GM12878 (cell line): ENCODE data around the gene MEIOB. TPM values are rescaled to one million over a fixed set of nuclear protein-coding genes. Genes with fewer than 3 reads are reported as not detected.

Source experiments
- ATAC-seq: fragments of 200-7000 bp; cut with Tn5 transposase; 3 replicates; pipeline ENCODE4 v1.9.1; 2020; ENCODE audit warnings: mild to moderate bottlenecking, moderate library complexity
- BruUV-seq: library from RNA; stranded (reverse); fragments of 400-500 nt; replicated peaks from 2 replicates; lab custom pipeline; 2021; lab: Mats Ljungman, UMichigan
- CTCF ChIA-PET: fragments of 300-600 bp; sonication (Branson Sonifier 250); formaldehyde crosslinking; extraction: SDS; loops from one replicate; lab custom pipeline; 2021; ENCODE audit warnings: inconsistent platforms; lab: Yijun Ruan, JAX
- POLR2A ChIA-PET: fragments of 350-600 bp; formaldehyde crosslinking; extraction: SDS; loops from one replicate; lab custom pipeline; 2021; ENCODE audit warnings: inconsistent platforms; lab: Charles Lee
- RAD21 ChIA-PET: fragments of 300-600 bp; sonication (Branson Sonifier 250); formaldehyde crosslinking; loops from one replicate; lab custom pipeline; 2023; ENCODE audit warnings: antibody characterized with exemption; ENCODE audit not compliant: unreplicated experiment; lab: Charles Lee
- SMC1A ChIA-PET: fragments of 300-600 bp; sonication (Branson Sonifier 250); formaldehyde crosslinking; loops from one replicate; lab custom pipeline; 2023; ENCODE audit not compliant: unreplicated experiment, uncharacterized antibody; lab: Charles Lee
- DNase-seq: peaks from one replicate; pipeline ENCODE4 v3.0.0-alpha.2; 2011; ENCODE audit warnings: low read depth, low spot score
- FAIRE-seq: peaks from 3 replicates; lab custom pipeline; 2011; peaks lifted over from hg19 to GRCh38; lab: Jason Lieb, UNC
- H2AFZ ChIP-seq: 2 replicates; pipeline ENCODE4 v1.6.0; 2011; ENCODE audit warnings: low read depth, low read length, control low read depth; ENCODE audit not compliant: control insufficient read depth
- H3K27ac ChIP-seq: 2 replicates; pipeline ENCODE4 v1.5.1; 2011; ENCODE audit warnings: control low read depth; ENCODE audit not compliant: control insufficient read depth, insufficient read depth
- H3K27me3 ChIP-seq, 2 experiments: replicated peaks in 1 of 2; 2 replicates each; pipeline versions ENCODE4 v1.6.0 to v1.6.1; 2011; ENCODE audit warnings: low read length in 1 of 2; ENCODE audit not compliant: control insufficient read depth in 2 of 2, insufficient read depth in 2 of 2
- H3K36me3 ChIP-seq, 2 experiments: 2 replicates each; pipeline ENCODE4 v1.5.1; 2011; ENCODE audit warnings: low read length in 1 of 2; ENCODE audit not compliant: control insufficient read depth in 2 of 2, insufficient read depth in 2 of 2
- H3K4me1 ChIP-seq: 2 replicates; pipeline ENCODE4 v1.6.1; 2011; ENCODE audit warnings: mild to moderate bottlenecking, low read length, moderate library complexity, mixed read lengths; ENCODE audit not compliant: control insufficient read depth, insufficient read depth
- H3K4me2 ChIP-seq: 2 replicates; pipeline ENCODE4 v1.6.0; 2011; ENCODE audit warnings: control low read depth; ENCODE audit not compliant: control insufficient read depth, insufficient read depth
- H3K4me3 ChIP-seq: fragments of 200-600 bp; sonication (generic); 2 replicates; pipeline ENCODE4 v1.5.1; 2016
- H3K79me2 ChIP-seq: 2 replicates; pipeline ENCODE4 v1.6.0; 2011; ENCODE audit warnings: low read length; ENCODE audit not compliant: control insufficient read depth, insufficient read depth
- H3K9ac ChIP-seq: 2 replicates; pipeline ENCODE4 v1.8.0; 2011; ENCODE audit warnings: low read length, control low read depth, mixed read lengths; ENCODE audit not compliant: control insufficient read depth, insufficient read depth
- H3K9me3 ChIP-seq: replicated peaks from 3 replicates; pipeline ENCODE4 v1.5.1; 2011; ENCODE audit warnings: mild to moderate bottlenecking, low read length; ENCODE audit not compliant: control insufficient read depth, insufficient read depth
- H4K20me1 ChIP-seq: 2 replicates; pipeline ENCODE4 v1.6.0; 2011; ENCODE audit not compliant: control insufficient read depth, insufficient read depth
- BCL11A ChIP-seq: IDR thresholded peaks from 2 replicates; pipeline ENCODE4 v1.6.1; 2011; ENCODE audit warnings: low read depth, low read length
- BHLHE40 ChIP-seq, 2 experiments: fragments of 450-650 bp in 1 of 2; IDR thresholded peaks; 2 replicates each; pipeline ENCODE4 v1.6.1; 2011 to 2017; ENCODE audit warnings: low read depth in 2 of 2, borderline replicate concordance in 1 of 2, improper control_type of control experiment in 1 of 2, low read length in 1 of 2, mild to moderate bottlenecking in 1 of 2
- CBX3 ChIP-seq: fragments of 200-600 bp; sonication (generic); IDR thresholded peaks from 2 replicates; pipeline ENCODE4 v1.6.1; 2016; ENCODE audit warnings: low read depth, borderline replicate concordance
- CEBPB ChIP-seq, 2 experiments: fragments of 150-350 bp in 1 of 2; IDR thresholded peaks; 2 replicates each; pipeline ENCODE4 v1.6.1; 2012 to 2014; ENCODE audit warnings: low read depth in 2 of 2, low read length in 2 of 2, borderline replicate concordance in 1 of 2, inconsistent platforms in 1 of 2
- GATAD2B ChIP-seq: fragments of 450-650 bp; conservative IDR thresholded peaks from 2 replicates; pipeline ENCODE4 v1.6.1; 2017; ENCODE audit warnings: low read depth, mild to moderate bottlenecking, moderate library complexity
- IKZF2 ChIP-seq, 2 experiments: fragments of 450-650 bp; IDR thresholded peaks; 2 replicates each; pipeline ENCODE4 v1.6.1; 2017; ENCODE audit warnings: mild to moderate bottlenecking in 2 of 2, moderate library complexity in 2 of 2
- POLR2AphosphoS2 ChIP-seq: IDR thresholded peaks from 2 replicates; pipeline ENCODE4 v1.6.1; 2011; ENCODE audit warnings: low read depth, mild to moderate bottlenecking, low read length, improper control_type of control experiment, moderate library complexity
- SMAD1 ChIP-seq: fragments of 450-650 bp; IDR thresholded peaks from 2 replicates; pipeline ENCODE4 v1.6.1; 2018; ENCODE audit warnings: mild to moderate bottlenecking, low read depth; ENCODE audit not compliant: partially characterized antibody
- SPI1 ChIP-seq: IDR thresholded peaks from 2 replicates; pipeline ENCODE4 v1.6.1; 2011; ENCODE audit warnings: low read depth, mild to moderate bottlenecking, low read length, moderate library complexity, borderline replicate concordance; ENCODE audit not compliant: insufficient read depth
- ZNF384 ChIP-seq: IDR thresholded peaks from 2 replicates; pipeline ENCODE4 v1.6.1; 2012; ENCODE audit warnings: low read depth, mild to moderate bottlenecking, low read length, improper control_type of control experiment, borderline replicate concordance
- ZNF622 ChIP-seq: fragments of 450-650 bp; IDR thresholded peaks from 2 replicates; pipeline ENCODE4 v1.6.1; 2017; ENCODE audit warnings: mild to moderate bottlenecking, inconsistent platforms
- WGBS: methylation state at CpG from one replicate; pipeline ENCODE4 v1.1.6; 2016; ENCODE audit warnings: low lambda C conversion rate; ENCODE audit not compliant: insufficient replicate concordance, insufficient coverage; ENCODE audit errors: missing lambda C conversion rate; 5-methylcytosine and 5-hydroxymethylcytosine counted together
- in situ Hi-C: fragments of 300-500 bp; cut with MboI; formaldehyde crosslinking; loops from 9 replicates; pipeline ENCODE4 v1.14.3; 2018; ENCODE audit warnings: mixed read lengths
- intact Hi-C: fragments of 100-400 bp; cut with micrococcal nuclease; formaldehyde crosslinking; loops from one replicate; pipeline ENCODE4 v1.14.2; 2022; ENCODE audit not compliant: unreplicated experiment
- polyA plus RNA-seq, 11 experiments: library from polyadenylated mRNA; depleted of rRNA in 4 of 11; unstranded in 6 of 11; stranded (reverse) in 5 of 11; fragments of >200 nt; fragmentation: Nextera tagmentation in 4 of 11; fragmentation: Illumina TruSeq in 1 of 11; extraction: Ambion mirVana in 4 of 11; extraction: Trizol in 1 of 11; gene quantifications; 1 replicate in 1 of 11; 2 replicates in 10 of 11; pipeline versions ENCODE4 v1.2.1 to v1.2.3, GENCODE V29; 2011 to 2016; ENCODE audit warnings: inconsistent platforms in 2 of 11, missing spikeins in 2 of 11, low read depth in 1 of 11
- total RNA-seq, 4 experiments: library from RNA; depleted of rRNA in 3 of 4; stranded (reverse); fragments of >200 nt in 3 of 4; fragmentation: Illumina TruSeq in 1 of 4; extraction: Trizol in 1 of 4; gene quantifications; 2 replicates each; pipeline versions ENCODE4 v1.2.1 to v1.2.3, GENCODE V29; 2013 to 2021
- TF ChIP-seq, protein P1 (sequence below): IDR thresholded peaks from 2 replicates; pipeline ENCODE4 v1.6.1; 2012; ENCODE audit warnings: mild to moderate bottlenecking, low read depth, low read length
- TF ChIP-seq, protein P2 (sequence below): fragments of 450-650 bp; IDR thresholded peaks from 2 replicates; pipeline ENCODE4 v1.6.1; 2017; ENCODE audit warnings: mild to moderate bottlenecking
- TF ChIP-seq, protein P3 (sequence below): fragments of 450-650 bp; IDR thresholded peaks from 2 replicates; pipeline ENCODE4 v1.6.1; 2016; ENCODE audit warnings: mild to moderate bottlenecking

Gene MEIOB
- total and polyA plus RNA-seq, 10 of the 15 experiments (the other 5 are each of a cell fraction or from before 2014, with no cell fraction given): 0.04 to 0.26 (median 0.09) TPM; not detected in 5

DNA sequence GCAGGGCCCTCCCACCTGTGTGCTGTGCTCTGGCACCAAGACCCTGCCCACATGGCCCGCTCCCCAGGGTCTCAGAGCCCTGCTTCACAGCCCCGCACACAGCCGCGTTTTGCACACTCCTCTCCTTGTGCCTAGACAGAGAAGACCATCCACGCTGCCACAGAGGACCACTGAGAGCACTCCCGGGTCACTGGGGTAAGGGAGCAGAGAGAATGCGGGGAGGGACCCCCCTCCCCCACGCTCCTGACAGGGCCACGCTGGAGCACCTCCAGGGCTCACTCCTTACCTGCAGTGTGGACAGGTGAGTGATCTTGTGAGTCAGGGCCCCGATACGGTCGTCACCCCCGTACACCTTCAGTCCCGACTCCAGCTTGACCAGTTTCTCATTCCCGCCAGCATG, 52.4 kb downstream of the MEIOB start:
- ChIA-PET POLR2A (no interaction called here), RAD21 (no interaction called here), CTCF (no interaction called here), SMC1A (no interaction called here)
- Histone ChIP-seq H2AFZ (no peak overlapping the region), H4K20me1 (no peaks in the 10 kb centered on the region), H3K9me3 (no peaks in the 10 kb centered on the region), H3K27me3 (no peaks in the 10 kb centered on the region), H3K9ac (no peak overlapping the region), H3K27ac (no peak overlapping the region), H3K4me2 (no peak overlapping the region), H3K36me3 (no peaks in the 10 kb centered on the region; a peak in 2 of 4 replicates), H3K4me3 (no peak overlapping the region), H3K79me2 (no peaks in the 10 kb centered on the region), H3K4me1 (no peaks in the 10 kb centered on the region)
- BruUV-seq: no TSS peak
- in situ Hi-C loops: no loop called here
- no peak for DNase-seq
- 90% methylated on average over 15 of the region's 15 CpGs for WGBS
- no peak for ATAC-seq
- intact Hi-C loops: no loop called here
- no peak for FAIRE-seq
- no peak for TF ChIP-seq BHLHE40 (IDR thresholded peaks at IDR 0.05; ENCODE audit: borderline replicate concordance in 1 of 2, low read depth in 2 of 2, low read length in 1 of 2)
- TF ChIP-seq BCL11A: no peak
- no peak for TF ChIP-seq ZNF622
- no peak for TF ChIP-seq ZNF384
- TF ChIP-seq, protein P1, sequence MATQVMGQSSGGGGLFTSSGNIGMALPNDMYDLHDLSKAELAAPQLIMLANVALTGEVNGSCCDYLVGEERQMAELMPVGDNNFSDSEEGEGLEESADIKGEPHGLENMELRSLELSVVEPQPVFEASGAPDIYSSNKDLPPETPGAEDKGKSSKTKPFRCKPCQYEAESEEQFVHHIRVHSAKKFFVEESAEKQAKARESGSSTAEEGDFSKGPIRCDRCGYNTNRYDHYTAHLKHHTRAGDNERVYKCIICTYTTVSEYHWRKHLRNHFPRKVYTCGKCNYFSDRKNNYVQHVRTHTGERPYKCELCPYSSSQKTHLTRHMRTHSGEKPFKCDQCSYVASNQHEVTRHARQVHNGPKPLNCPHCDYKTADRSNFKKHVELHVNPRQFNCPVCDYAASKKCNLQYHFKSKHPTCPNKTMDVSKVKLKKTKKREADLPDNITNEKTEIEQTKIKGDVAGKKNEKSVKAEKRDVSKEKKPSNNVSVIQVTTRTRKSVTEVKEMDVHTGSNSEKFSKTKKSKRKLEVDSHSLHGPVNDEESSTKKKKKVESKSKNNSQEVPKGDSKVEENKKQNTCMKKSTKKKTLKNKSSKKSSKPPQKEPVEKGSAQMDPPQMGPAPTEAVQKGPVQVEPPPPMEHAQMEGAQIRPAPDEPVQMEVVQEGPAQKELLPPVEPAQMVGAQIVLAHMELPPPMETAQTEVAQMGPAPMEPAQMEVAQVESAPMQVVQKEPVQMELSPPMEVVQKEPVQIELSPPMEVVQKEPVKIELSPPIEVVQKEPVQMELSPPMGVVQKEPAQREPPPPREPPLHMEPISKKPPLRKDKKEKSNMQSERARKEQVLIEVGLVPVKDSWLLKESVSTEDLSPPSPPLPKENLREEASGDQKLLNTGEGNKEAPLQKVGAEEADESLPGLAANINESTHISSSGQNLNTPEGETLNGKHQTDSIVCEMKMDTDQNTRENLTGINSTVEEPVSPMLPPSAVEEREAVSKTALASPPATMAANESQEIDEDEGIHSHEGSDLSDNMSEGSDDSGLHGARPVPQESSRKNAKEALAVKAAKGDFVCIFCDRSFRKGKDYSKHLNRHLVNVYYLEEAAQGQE: no peak
- no peak for TF ChIP-seq GATAD2B
- no peak for TF ChIP-seq SMAD1
- no peak for TF ChIP-seq POLR2AphosphoS2
- no peak for TF ChIP-seq SPI1
- TF ChIP-seq CEBPB (IDR thresholded peaks at IDR 0.05; ENCODE audit: borderline replicate concordance in 1 of 2, low read depth in 2 of 2, low read length in 2 of 2): no peak
- TF ChIP-seq IKZF2 (IDR thresholded peaks at IDR 0.05): no peak
- TF ChIP-seq, protein P2, sequence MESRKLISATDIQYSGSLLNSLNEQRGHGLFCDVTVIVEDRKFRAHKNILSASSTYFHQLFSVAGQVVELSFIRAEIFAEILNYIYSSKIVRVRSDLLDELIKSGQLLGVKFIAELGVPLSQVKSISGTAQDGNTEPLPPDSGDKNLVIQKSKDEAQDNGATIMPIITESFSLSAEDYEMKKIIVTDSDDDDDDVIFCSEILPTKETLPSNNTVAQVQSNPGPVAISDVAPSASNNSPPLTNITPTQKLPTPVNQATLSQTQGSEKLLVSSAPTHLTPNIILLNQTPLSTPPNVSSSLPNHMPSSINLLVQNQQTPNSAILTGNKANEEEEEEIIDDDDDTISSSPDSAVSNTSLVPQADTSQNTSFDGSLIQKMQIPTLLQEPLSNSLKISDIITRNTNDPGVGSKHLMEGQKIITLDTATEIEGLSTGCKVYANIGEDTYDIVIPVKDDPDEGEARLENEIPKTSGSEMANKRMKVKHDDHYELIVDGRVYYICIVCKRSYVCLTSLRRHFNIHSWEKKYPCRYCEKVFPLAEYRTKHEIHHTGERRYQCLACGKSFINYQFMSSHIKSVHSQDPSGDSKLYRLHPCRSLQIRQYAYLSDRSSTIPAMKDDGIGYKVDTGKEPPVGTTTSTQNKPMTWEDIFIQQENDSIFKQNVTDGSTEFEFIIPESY: no peak
- TF ChIP-seq CBX3: no peak
- TF ChIP-seq, protein P3, sequence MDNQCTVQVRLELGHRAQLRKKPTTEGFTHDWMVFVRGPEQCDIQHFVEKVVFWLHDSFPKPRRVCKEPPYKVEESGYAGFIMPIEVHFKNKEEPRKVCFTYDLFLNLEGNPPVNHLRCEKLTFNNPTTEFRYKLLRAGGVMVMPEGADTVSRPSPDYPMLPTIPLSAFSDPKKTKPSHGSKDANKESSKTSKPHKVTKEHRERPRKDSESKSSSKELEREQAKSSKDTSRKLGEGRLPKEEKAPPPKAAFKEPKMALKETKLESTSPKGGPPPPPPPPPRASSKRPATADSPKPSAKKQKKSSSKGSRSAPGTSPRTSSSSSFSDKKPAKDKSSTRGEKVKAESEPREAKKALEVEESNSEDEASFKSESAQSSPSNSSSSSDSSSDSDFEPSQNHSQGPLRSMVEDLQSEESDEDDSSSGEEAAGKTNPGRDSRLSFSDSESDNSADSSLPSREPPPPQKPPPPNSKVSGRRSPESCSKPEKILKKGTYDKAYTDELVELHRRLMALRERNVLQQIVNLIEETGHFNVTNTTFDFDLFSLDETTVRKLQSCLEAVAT: no peak
